BE2C (cell line): ENCODE results near the gene MAN1C1.
A peak's percentile ranks its signal among the peaks of the same experiment; 100 is the strongest.

ENCODE experiments used
- DNase-seq: peaks from one replicate; pipeline ENCODE4 v3.0.0-alpha.2; 2020
- H3K27me3 ChIP-seq: fragments of 250-450 bp; sonication (Bioruptor Pico); 2 replicates; pipeline ENCODE4 v1.5.1; 2020; ENCODE audit warnings: mild to moderate bottlenecking
- H3K36me3 ChIP-seq: fragments of 250-450 bp; sonication (Bioruptor Pico); 2 replicates; pipeline ENCODE4 v1.5.1; 2020; ENCODE audit warnings: mild to moderate bottlenecking
- H3K4me1 ChIP-seq: fragments of 250-450 bp; sonication (Bioruptor Pico); 2 replicates; pipeline ENCODE4 v1.5.1; 2020
- H3K4me3 ChIP-seq: 2 replicates; pipeline ENCODE4 v1.5.1; 2011; ENCODE audit warnings: low read depth, low read length
- H3K9me3 ChIP-seq: fragments of 250-450 bp; sonication (Bioruptor Pico); 2 replicates; pipeline ENCODE4 v1.5.1; 2020
- TF ChIP-seq, protein P1 (sequence below): IDR thresholded peaks from 2 replicates; pipeline ENCODE4 v1.5.1; 2012; ENCODE audit warnings: mild to moderate bottlenecking, low read depth, low read length

MAN1C1 gene

DNA sequence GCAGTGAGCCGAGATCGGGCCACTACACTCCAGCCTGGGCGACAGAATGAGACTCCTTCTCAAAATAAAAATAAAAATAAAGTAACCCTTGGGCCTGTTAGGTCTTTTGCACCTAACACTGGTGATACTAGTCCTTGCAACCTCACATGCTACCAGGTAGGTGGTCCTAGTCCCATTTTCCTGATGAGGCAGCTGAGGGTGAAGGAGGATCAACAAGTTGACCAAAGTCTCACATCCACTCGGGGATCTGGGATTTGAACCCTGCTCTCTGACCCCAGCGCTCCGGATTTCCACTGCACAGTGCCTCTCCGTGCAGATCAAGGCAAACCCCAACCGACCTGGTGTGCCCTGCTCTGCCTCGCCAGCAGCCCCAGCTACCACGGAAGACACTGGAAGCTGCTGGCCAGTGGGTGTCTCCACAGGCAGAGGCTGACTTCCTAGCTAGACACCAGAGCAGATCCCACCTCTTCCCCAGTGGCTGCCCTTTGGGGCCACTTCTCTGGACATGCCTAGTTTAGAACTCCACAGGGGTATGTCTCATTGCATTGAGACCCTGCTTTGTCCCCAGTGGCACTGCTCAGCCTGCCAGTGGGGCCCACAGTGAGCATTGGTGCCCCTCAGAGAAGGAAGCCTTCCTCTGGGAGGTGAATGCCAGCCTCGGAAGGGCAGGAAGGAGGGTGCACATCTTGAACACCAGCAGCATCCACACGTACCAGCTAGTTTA lies 45.6 kb upstream of the MAN1C1 start:
- Histone ChIP-seq H3K4me3 (no peak overlapping the region), H3K27me3 (no peaks in the 10 kb centered on the region), H3K4me1 (no peaks in the 10 kb centered on the region), H3K9me3 (no peaks in the 10 kb centered on the region), H3K36me3 (no peaks in the 10 kb centered on the region)
- no peak for DNase-seq
- TF ChIP-seq, protein P1, sequence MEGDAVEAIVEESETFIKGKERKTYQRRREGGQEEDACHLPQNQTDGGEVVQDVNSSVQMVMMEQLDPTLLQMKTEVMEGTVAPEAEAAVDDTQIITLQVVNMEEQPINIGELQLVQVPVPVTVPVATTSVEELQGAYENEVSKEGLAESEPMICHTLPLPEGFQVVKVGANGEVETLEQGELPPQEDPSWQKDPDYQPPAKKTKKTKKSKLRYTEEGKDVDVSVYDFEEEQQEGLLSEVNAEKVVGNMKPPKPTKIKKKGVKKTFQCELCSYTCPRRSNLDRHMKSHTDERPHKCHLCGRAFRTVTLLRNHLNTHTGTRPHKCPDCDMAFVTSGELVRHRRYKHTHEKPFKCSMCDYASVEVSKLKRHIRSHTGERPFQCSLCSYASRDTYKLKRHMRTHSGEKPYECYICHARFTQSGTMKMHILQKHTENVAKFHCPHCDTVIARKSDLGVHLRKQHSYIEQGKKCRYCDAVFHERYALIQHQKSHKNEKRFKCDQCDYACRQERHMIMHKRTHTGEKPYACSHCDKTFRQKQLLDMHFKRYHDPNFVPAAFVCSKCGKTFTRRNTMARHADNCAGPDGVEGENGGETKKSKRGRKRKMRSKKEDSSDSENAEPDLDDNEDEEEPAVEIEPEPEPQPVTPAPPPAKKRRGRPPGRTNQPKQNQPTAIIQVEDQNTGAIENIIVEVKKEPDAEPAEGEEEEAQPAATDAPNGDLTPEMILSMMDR: no peak

GRCh38 chr1:25571522-25571970 lies 45.0 kb upstream of the MAN1C1 start:
- no peaks in the 10 kb centered on the region for H3K4me1 ChIP-seq
- H3K9me3 ChIP-seq: no peaks in the 10 kb centered on the region
- H3K27me3 ChIP-seq: no peaks in the 10 kb centered on the region
- TF ChIP-seq, protein P1: no peak
- H3K4me3 ChIP-seq: no peak overlapping the region
- H3K36me3 ChIP-seq: no peaks in the 10 kb centered on the region
- DNase-seq: no peak

- TF ChIP-seq, protein P1: no peak
- Histone ChIP-seq H3K9me3 (no peaks in the 10 kb centered on the region), H3K27me3 (no peaks in the 10 kb centered on the region), H3K4me3 (no peak overlapping the region), H3K36me3 (no peaks in the 10 kb centered on the region), H3K4me1 (no peaks in the 10 kb centered on the region)
- no peak for DNase-seq
Observed at GRCh38 chr1:25572107-25572506, 44.5 kb upstream of the MAN1C1 start.

- Histone ChIP-seq H3K4me1 (no peaks in the 10 kb centered on the region), H3K36me3 (no peaks in the 10 kb centered on the region), H3K4me3 (no peak overlapping the region), H3K27me3 (no peaks in the 10 kb centered on the region), H3K9me3 (no peaks in the 10 kb centered on the region)
- DNase-seq: peak; percentile 66
- TF ChIP-seq, protein P1: peak; percentile 54
Observed at GRCh38 chr1:25572708-25573590, 43.6 kb upstream of the MAN1C1 start.

GRCh38 chr1:25573591-25573930 lies 43.0 kb upstream of the MAN1C1 start:
- no peak for DNase-seq
- H3K4me1 ChIP-seq: no peaks in the 10 kb centered on the region
- H3K4me3 ChIP-seq: no peak overlapping the region
- no peaks in the 10 kb centered on the region for H3K27me3 ChIP-seq
- no peaks in the 10 kb centered on the region for H3K9me3 ChIP-seq
- TF ChIP-seq, protein P1: no peak
- H3K36me3 ChIP-seq: no peaks in the 10 kb centered on the region

- Histone ChIP-seq H3K36me3 (no peaks in the 10 kb centered on the region), H3K4me1 (peaks cover 2% of the 10 kb centered on the region), H3K9me3 (no peaks in the 10 kb centered on the region), H3K4me3 (no peak overlapping the region), H3K27me3 (no peaks in the 10 kb centered on the region)
- no peak for DNase-seq
- TF ChIP-seq, protein P1: no peak
Observed at GRCh38 chr1:25573961-25574360, 42.6 kb upstream of the MAN1C1 start.
